HG03520 (cell line): ENCODE measurements around the gene GPR37L1.
"Not testable (repeated sequence)": the region's sequence is repeated elsewhere in the genome, so short reads cannot be mapped to it uniquely, and the experiment has no call there.

Source experiments
- ATAC-seq: cut with Tn5 transposase; IDR thresholded peaks from one replicate; pipeline ENCODE4 v1.9.1; 2021; ENCODE audit warnings: mild to moderate bottlenecking, moderate library complexity; ENCODE audit not compliant: unreplicated experiment

GPR37L1 gene

GRCh38 chr1:202107801-202108731 lies 14.7 kb upstream of the GPR37L1 start:
- ATAC-seq: no peak

GRCh38 chr1:202110977-202111376 lies 11.7 kb upstream of the GPR37L1 start:
- ATAC-seq: no peak

GRCh38 chr1:202111589-202111988 lies 11.1 kb upstream of the GPR37L1 start:
- ATAC-seq: not testable (repeated sequence)

- ATAC-seq: no peak
Measured at GRCh38 chr1:202112859-202113689, 9.6 kb upstream of the GPR37L1 start.

GRCh38 chr1:202113690-202114300 lies 8.9 kb upstream of the GPR37L1 start:
- ATAC-seq: no peak

GRCh38 chr1:202116287-202116686 lies 6.4 kb upstream of the GPR37L1 start:
- no peak for ATAC-seq

GRCh38 chr1:202117898-202118371 lies 4.8 kb upstream of the GPR37L1 start:
- ATAC-seq: no peak

- no peak for ATAC-seq
Measured at GRCh38 chr1:202121006-202121405, 1.7 kb upstream of the GPR37L1 start.

- no peak for ATAC-seq
Measured at GRCh38 chr1:202123336-202123813, 658 bp downstream of the GPR37L1 start.

- ATAC-seq: no peak
Measured at GRCh38 chr1:202124142-202124541, 1.4 kb downstream of the GPR37L1 start.

- no peak for ATAC-seq
Measured at GRCh38 chr1:202125611-202126010, 2.9 kb downstream of the GPR37L1 start.

GRCh38 chr1:202126426-202126825 lies 3.7 kb downstream of the GPR37L1 start:
- no peak for ATAC-seq

GRCh38 chr1:202127061-202127460 lies 4.3 kb downstream of the GPR37L1 start:
- ATAC-seq: no peak

GRCh38 chr1:202127836-202128622 lies 5.3 kb downstream of the GPR37L1 start:
- ATAC-seq: no peak

- ATAC-seq: no peak
Measured at GRCh38 chr1:202129453-202130296, 7.0 kb downstream of the GPR37L1 start.

- ATAC-seq: no peak
Measured at GRCh38 chr1:202130297-202130721, 7.6 kb downstream of the GPR37L1 start.

GRCh38 chr1:202130816-202131522 lies 8.3 kb downstream of the GPR37L1 start:
- no peak for ATAC-seq

- ATAC-seq: no peak
Measured at GRCh38 chr1:202131956-202132821, 9.5 kb downstream of the GPR37L1 start.
